ENCODE data around the gene XRCC3. TPM values are rescaled to one million over a fixed set of nuclear protein-coding genes. Genes with fewer than 3 reads are reported as not detected.
"Not testable (repeated sequence)": the region's sequence is repeated elsewhere in the genome, so short reads cannot be mapped to it uniquely, and the experiment has no call there.

The XRCC3 gene
- total RNA-seq, 1 donor from 2014 or later: 8.9 TPM

GRCh38 chr14:103671911-103672310 lies 43.3 kb downstream of the XRCC3 start:
- no peak for DNase-seq (ENCODE audit: low read depth in 2 of 2)

GRCh38 chr14:103669370-103669769 lies 45.9 kb downstream of the XRCC3 start:
- no peak for DNase-seq (ENCODE audit: low read depth in 2 of 2)

- no peak for DNase-seq (ENCODE audit: low read depth in 2 of 2)
Observed at GRCh38 chr14:103668117-103668516, 47.1 kb downstream of the XRCC3 start.

GRCh38 chr14:103667671-103668070 lies 47.6 kb downstream of the XRCC3 start:
- DNase-seq (ENCODE audit: low read depth in 2 of 2): no peak

GRCh38 chr14:103663506-103663905 lies 51.7 kb downstream of the XRCC3 start:
- no peak for DNase-seq (ENCODE audit: low read depth in 2 of 2)

- DNase-seq (ENCODE audit: low read depth in 2 of 2): no peak
Observed at GRCh38 chr14:103662591-103662990, 52.7 kb downstream of the XRCC3 start.

GRCh38 chr14:103662029-103662428 lies 53.2 kb downstream of the XRCC3 start:
- DNase-seq (ENCODE audit: low read depth in 2 of 2): no peak

- no peak for DNase-seq (ENCODE audit: low read depth in 2 of 2)
Observed at GRCh38 chr14:103659631-103660030, 55.6 kb downstream of the XRCC3 start.

- peak in 1 of 2 donors; percentile 62 for DNase-seq (ENCODE audit: low read depth in 2 of 2)
Observed at GRCh38 chr14:103657471-103657870, 57.8 kb downstream of the XRCC3 start.

GRCh38 chr14:103656756-103657133 lies 58.5 kb downstream of the XRCC3 start:
- no peak for DNase-seq (ENCODE audit: low read depth in 2 of 2)

- DNase-seq (ENCODE audit: low read depth in 2 of 2): no peak
Observed at GRCh38 chr14:103656031-103656755, 59.1 kb downstream of the XRCC3 start.

- no peak for DNase-seq (ENCODE audit: low read depth in 2 of 2)
Observed at GRCh38 chr14:103654619-103655018, 60.6 kb downstream of the XRCC3 start.

- no peak for DNase-seq (ENCODE audit: low read depth in 2 of 2)
Observed at GRCh38 chr14:103653805-103654204, 61.4 kb downstream of the XRCC3 start.

- not testable (repeated sequence) for DNase-seq (ENCODE audit: low read depth in 2 of 2)
Observed at GRCh38 chr14:103653336-103653735, 61.9 kb downstream of the XRCC3 start.

- DNase-seq (ENCODE audit: low read depth in 2 of 2): no peak
Observed at GRCh38 chr14:103652806-103653205, 62.4 kb downstream of the XRCC3 start.

- no peak for DNase-seq (ENCODE audit: low read depth in 2 of 2)
Observed at GRCh38 chr14:103651585-103651984, 63.7 kb downstream of the XRCC3 start.

- no peak for DNase-seq (ENCODE audit: low read depth in 2 of 2)
Observed at GRCh38 chr14:103650213-103650612, 65.0 kb downstream of the XRCC3 start.

- no peak for DNase-seq (ENCODE audit: low read depth in 2 of 2)
Observed at GRCh38 chr14:103649001-103649400, 66.2 kb downstream of the XRCC3 start.

Other genes with a start within 250 kb of the XRCC3 start
- gene CKB, start 192.6 kb downstream of the XRCC3 start, total RNA-seq: 1.5 and 11.9 TPM in 2 replicates
- gene TRMT61A, start 186.3 kb downstream of the XRCC3 start, total RNA-seq: 3.1 and 5.4 TPM in 2 replicates
- gene BAG5, start 152.8 kb downstream of the XRCC3 start, total RNA-seq: 20.7 and 25.4 TPM in 2 replicates
- 19.4 and 23.2 TPM in 2 replicates for gene COA8, start 152.5 kb downstream of the XRCC3 start, total RNA-seq
- gene KLC1, start 86.2 kb downstream of the XRCC3 start, total RNA-seq: 96.3 and 129 TPM in 2 replicates
- 44.2 and 90.9 TPM in 2 replicates for gene ZFYVE21, start 359 bp upstream of the XRCC3 start, total RNA-seq
- gene PPP1R13B, start 132.1 kb upstream of the XRCC3 start, total RNA-seq: 8.5 and 14.7 TPM in 2 replicates
- gene TDRD9, start 213.0 kb upstream of the XRCC3 start, total RNA-seq: under 0.01 and 0.99 TPM in 2 replicates
- gene RD3L, start 227.1 kb upstream of the XRCC3 start, total RNA-seq: not detected in 2 replicates

All from lung microvascular endothelial cell (primary cell).